Measurements from ENCODE around the gene PLCH1. TPM values are rescaled to one million over a fixed set of nuclear protein-coding genes. Genes with fewer than 3 reads are reported as not detected.
"Not testable (repeated sequence)": the region's sequence is repeated elsewhere in the genome, so short reads cannot be mapped to it uniquely, and the experiment has no call there.

Gene PLCH1
- total and polyA plus RNA-seq, 2 donors (not counting 1 experiment from before 2014, with no cell fraction given): under 0.01 to 0.03 TPM

GRCh38 chr3:155614410-155614809 lies 130.5 kb downstream of the PLCH1 start:
- not testable (repeated sequence) for H3K9ac ChIP-seq (ENCODE audit: insufficient read depth, low read length); H2AFZ ChIP-seq (ENCODE audit: low read length); H3K79me2 ChIP-seq (ENCODE audit: control insufficient read depth, insufficient read depth, low read length); H3K4me1 ChIP-seq (ENCODE audit: control insufficient read depth, extremely low read depth, insufficient read depth, low read length); H3K27me3 ChIP-seq (ENCODE audit: control insufficient read depth, insufficient read depth, low read length); H3K4me3 ChIP-seq (replicated peaks in 1 of 4; ENCODE audit: control extremely low read depth in 1 of 4, insufficient read depth in 1 of 4, low read depth in 3 of 4, low read length in 4 of 4); H3K27ac ChIP-seq (ENCODE audit: insufficient read depth, low read length); H4K20me1 ChIP-seq (ENCODE audit: control insufficient read depth, extremely low read depth, insufficient read depth, low read length); H3K4me2 ChIP-seq (ENCODE audit: extremely low read depth, insufficient read depth, low read length); H3K36me3 ChIP-seq (ENCODE audit: control insufficient read depth, insufficient read depth, low read length); DNase-seq (ENCODE audit: low read depth in 2 of 2); H3K9me3 ChIP-seq (ENCODE audit: control insufficient read depth, insufficient read depth, low read depth, low read length)

GRCh38 chr3:155611456-155611855 lies 133.4 kb downstream of the PLCH1 start:
- TF ChIP-seq CTCF (conservative IDR thresholded peaks at IDR 0.05 in 1 of 2, IDR thresholded peaks at IDR 0.05 in 1 of 2; ENCODE audit: low read depth in 1 of 2, low read length in 2 of 2): no peak
- TF ChIP-seq EZH2 (IDR thresholded peaks at IDR 0.05; ENCODE audit: low read length, missing control alignments): no peak
- no peaks in the 10 kb centered on the region for H3K27me3 ChIP-seq (ENCODE audit: control insufficient read depth, insufficient read depth, low read length)

GRCh38 chr3:155609586-155609985 lies 135.3 kb downstream of the PLCH1 start:
- no peak overlapping the region for H2AFZ ChIP-seq (ENCODE audit: low read length)
- H3K4me3 ChIP-seq (replicated peaks in 1 of 4; ENCODE audit: control extremely low read depth in 1 of 4, insufficient read depth in 1 of 4, low read depth in 3 of 4, low read length in 4 of 4): no peak overlapping the region
- H3K27me3 ChIP-seq (ENCODE audit: control insufficient read depth, insufficient read depth, low read length): no peaks in the 10 kb centered on the region

More at GRCh38 chr3:155611456-155611855, 133.4 kb downstream of the PLCH1 start:
- Histone ChIP-seq H3K9me3 (ENCODE audit: control insufficient read depth, insufficient read depth, low read depth, low read length) (no peaks in the 10 kb centered on the region), H3K4me2 (ENCODE audit: extremely low read depth, insufficient read depth, low read length) (no peak overlapping the region), H3K36me3 (ENCODE audit: control insufficient read depth, insufficient read depth, low read length) (no peaks in the 10 kb centered on the region), H3K27ac (ENCODE audit: insufficient read depth, low read length) (no peak overlapping the region), H3K4me3 (replicated peaks in 1 of 4; ENCODE audit: control extremely low read depth in 1 of 4, insufficient read depth in 1 of 4, low read depth in 3 of 4, low read length in 4 of 4) (no peak overlapping the region), H3K9ac (ENCODE audit: insufficient read depth, low read length) (no peak overlapping the region), H3K4me1 (ENCODE audit: control insufficient read depth, extremely low read depth, insufficient read depth, low read length) (no peaks in the 10 kb centered on the region), H2AFZ (ENCODE audit: low read length) (no peak overlapping the region), H4K20me1 (ENCODE audit: control insufficient read depth, extremely low read depth, insufficient read depth, low read length) (no peaks in the 10 kb centered on the region), H3K79me2 (ENCODE audit: control insufficient read depth, insufficient read depth, low read length) (no peaks in the 10 kb centered on the region)
- DNase-seq (ENCODE audit: low read depth in 2 of 2): no peak

More at GRCh38 chr3:155609586-155609985, 135.3 kb downstream of the PLCH1 start:
- Histone ChIP-seq H3K4me2 (ENCODE audit: extremely low read depth, insufficient read depth, low read length) (no peak overlapping the region), H3K36me3 (ENCODE audit: control insufficient read depth, insufficient read depth, low read length) (no peaks in the 10 kb centered on the region), H3K9ac (ENCODE audit: insufficient read depth, low read length) (no peak overlapping the region), H3K79me2 (ENCODE audit: control insufficient read depth, insufficient read depth, low read length) (no peaks in the 10 kb centered on the region), H4K20me1 (ENCODE audit: control insufficient read depth, extremely low read depth, insufficient read depth, low read length) (no peaks in the 10 kb centered on the region), H3K9me3 (ENCODE audit: control insufficient read depth, insufficient read depth, low read depth, low read length) (no peaks in the 10 kb centered on the region), H3K27ac (ENCODE audit: insufficient read depth, low read length) (no peak overlapping the region), H3K4me1 (ENCODE audit: control insufficient read depth, extremely low read depth, insufficient read depth, low read length) (no peaks in the 10 kb centered on the region)
- no peak for DNase-seq (ENCODE audit: low read depth in 2 of 2)
- no peak for TF ChIP-seq EZH2 (IDR thresholded peaks at IDR 0.05; ENCODE audit: low read length, missing control alignments)
- no peak for TF ChIP-seq CTCF (conservative IDR thresholded peaks at IDR 0.05 in 1 of 2, IDR thresholded peaks at IDR 0.05 in 1 of 2; ENCODE audit: low read depth in 1 of 2, low read length in 2 of 2)
